HepG2 (cell line): Measurements from ENCODE around the gene TGM1. TPM values are rescaled to one million over a fixed set of nuclear protein-coding genes. Genes with fewer than 3 reads are reported as not detected.

ENCODE experiments used
- SMAD1 ChIP-seq: sonication (generic); formaldehyde crosslinking; IDR thresholded peaks from 2 replicates; pipeline ENCODE4 v1.4.0; 2020; ENCODE audit warnings: missing genetic modification reagents, low read depth, mild to moderate bottlenecking, borderline replicate concordance
- TP53 ChIP-seq: sonication (generic); formaldehyde crosslinking; conservative IDR thresholded peaks from 2 replicates; pipeline ENCODE4 v1.4.0; 2020; ENCODE audit warnings: missing genetic modification reagents
- ZC3H13 ChIP-seq: sonication (generic); formaldehyde crosslinking; IDR thresholded peaks from 2 replicates; pipeline ENCODE4 v1.8.1; 2023; ENCODE audit warnings: mild to moderate bottlenecking, missing genetic modification reagents, moderate library complexity
- ZNF160 ChIP-seq: sonication (generic); formaldehyde crosslinking; IDR thresholded peaks from 2 replicates; pipeline ENCODE4 v1.8.0; 2022; ENCODE audit warnings: mild to moderate bottlenecking, inconsistent platforms, missing genetic modification reagents
- ZNF563 ChIP-seq: sonication (generic); formaldehyde crosslinking; IDR thresholded peaks from 2 replicates; pipeline ENCODE4 v1.8.0; 2022; ENCODE audit warnings: mild to moderate bottlenecking, moderate library complexity, missing genetic modification reagents
- ZNF614 ChIP-seq: IDR thresholded peaks from 2 replicates; pipeline ENCODE4 v1.6.1; 2018; ENCODE audit warnings: missing biosample characterization, missing genetic modification reagents, inconsistent platforms, borderline replicate concordance
- polyA plus RNA-seq, 8 experiments: library from polyadenylated mRNA; depleted of rRNA in 3 of 8; stranded (reverse) in 7 of 8; unstranded in 1 of 8; fragments of >200 nt; fragmentation: Illumina TruSeq in 4 of 8; extraction: Trizol in 4 of 8; gene quantifications; 2 replicates each; pipeline versions ENCODE4 v1.2.1 to v1.2.3, GENCODE V29; 2011 to 2016; ENCODE audit warnings: low read depth in 4 of 8, missing spikeins in 1 of 8, mixed read lengths in 1 of 8; ENCODE audit not compliant: insufficient read depth in 1 of 8
- total RNA-seq, 5 experiments: library from RNA; depleted of rRNA; stranded (reverse); fragments of >200 nt; fragmentation: Illumina TruSeq; extraction: Trizol; gene quantifications; 2 replicates each; pipeline ENCODE4 v1.2.3, GENCODE V29; 2016; ENCODE audit warnings: low read depth in 1 of 5
- TF ChIP-seq, protein P1 (sequence below): fragments of 450-650 bp; IDR thresholded peaks from 2 replicates; pipeline ENCODE4 v1.6.1; 2017; ENCODE audit warnings: mild to moderate bottlenecking
- TF ChIP-seq, protein P2 (sequence below): IDR thresholded peaks from 2 replicates; pipeline ENCODE4 v1.6.1; 2016; ENCODE audit warnings: mild to moderate bottlenecking
- TF ChIP-seq, protein P3 (sequence below), 2 experiments: sonication (generic) in 1 of 2; formaldehyde crosslinking in 1 of 2; IDR thresholded peaks; 2 replicates each; pipeline versions ENCODE4 v1.5.1 to v1.6.1; 2011 to 2020; ENCODE audit warnings: borderline replicate concordance in 1 of 2, low read depth in 1 of 2, low read length in 1 of 2, mild to moderate bottlenecking in 1 of 2, missing genetic modification reagents in 1 of 2, moderate library complexity in 1 of 2
- TF ChIP-seq, protein P4 (sequence below): sonication (generic); formaldehyde crosslinking; IDR thresholded peaks from 2 replicates; pipeline ENCODE4 v1.4.0; 2020; ENCODE audit warnings: mild to moderate bottlenecking, missing genetic modification reagents
- TF ChIP-seq, protein P5 (sequence below): sonication (generic); formaldehyde crosslinking; IDR thresholded peaks from 2 replicates; pipeline ENCODE4 v1.4.0; 2020; ENCODE audit warnings: missing genetic modification reagents
- TF ChIP-seq, protein P6 (sequence below): sonication (generic); formaldehyde crosslinking; IDR thresholded peaks from 2 replicates; pipeline ENCODE4 v1.4.0; 2020; ENCODE audit warnings: missing genetic modification reagents
- TF ChIP-seq, protein P7 (sequence below): sonication (generic); formaldehyde crosslinking; IDR thresholded peaks from 2 replicates; pipeline ENCODE4 v1.4.0; 2020; ENCODE audit warnings: missing genetic modification reagents

TGM1 gene
- total and polyA plus RNA-seq, 2 of the 13 experiments (the other 11 are each of a cell fraction or from before 2014, with no cell fraction given), result 3.2 to 10.6 TPM

DNA sequence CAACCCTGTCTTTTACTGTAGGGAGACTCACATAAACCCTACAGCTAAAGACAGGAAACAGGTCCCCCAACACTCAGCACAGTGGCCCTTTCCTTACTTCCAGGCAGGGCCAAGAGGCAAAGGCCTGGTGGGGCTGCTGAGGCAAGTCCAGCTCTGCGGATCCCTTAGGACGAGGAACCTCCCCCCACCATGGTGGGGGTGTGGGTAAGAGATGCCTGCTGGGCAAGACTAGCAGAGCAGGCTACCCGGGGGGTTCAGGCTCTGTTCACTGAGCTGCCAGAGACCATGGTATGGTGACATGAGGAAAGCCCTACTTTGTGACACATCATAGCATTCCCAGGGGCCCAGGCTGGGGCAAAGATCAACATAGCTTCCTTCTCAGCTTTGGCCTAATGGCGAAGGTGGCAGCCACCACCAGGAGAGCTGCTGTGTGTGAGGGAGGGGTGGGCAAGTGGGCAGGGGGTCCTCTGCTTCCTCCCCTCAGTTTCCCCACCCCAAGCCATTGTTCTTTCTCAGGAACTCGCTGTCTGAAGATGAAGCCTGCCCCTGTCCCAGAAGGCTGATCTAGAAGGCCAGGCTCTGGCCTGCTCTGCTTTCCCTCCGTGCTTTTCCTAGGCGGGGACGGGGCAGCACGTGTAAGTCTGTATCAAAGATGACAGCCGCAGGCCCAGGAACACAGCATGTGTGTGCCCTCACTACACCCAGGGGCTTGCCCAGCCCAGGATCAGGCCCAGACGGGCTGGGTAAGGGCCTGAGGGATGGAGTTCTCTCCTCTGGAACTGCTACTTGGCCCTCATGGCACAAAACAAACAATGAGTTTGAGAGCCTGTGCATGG lies 10.5 kb downstream of the TGM1 start (continued):
- TF ChIP-seq, protein P1, sequence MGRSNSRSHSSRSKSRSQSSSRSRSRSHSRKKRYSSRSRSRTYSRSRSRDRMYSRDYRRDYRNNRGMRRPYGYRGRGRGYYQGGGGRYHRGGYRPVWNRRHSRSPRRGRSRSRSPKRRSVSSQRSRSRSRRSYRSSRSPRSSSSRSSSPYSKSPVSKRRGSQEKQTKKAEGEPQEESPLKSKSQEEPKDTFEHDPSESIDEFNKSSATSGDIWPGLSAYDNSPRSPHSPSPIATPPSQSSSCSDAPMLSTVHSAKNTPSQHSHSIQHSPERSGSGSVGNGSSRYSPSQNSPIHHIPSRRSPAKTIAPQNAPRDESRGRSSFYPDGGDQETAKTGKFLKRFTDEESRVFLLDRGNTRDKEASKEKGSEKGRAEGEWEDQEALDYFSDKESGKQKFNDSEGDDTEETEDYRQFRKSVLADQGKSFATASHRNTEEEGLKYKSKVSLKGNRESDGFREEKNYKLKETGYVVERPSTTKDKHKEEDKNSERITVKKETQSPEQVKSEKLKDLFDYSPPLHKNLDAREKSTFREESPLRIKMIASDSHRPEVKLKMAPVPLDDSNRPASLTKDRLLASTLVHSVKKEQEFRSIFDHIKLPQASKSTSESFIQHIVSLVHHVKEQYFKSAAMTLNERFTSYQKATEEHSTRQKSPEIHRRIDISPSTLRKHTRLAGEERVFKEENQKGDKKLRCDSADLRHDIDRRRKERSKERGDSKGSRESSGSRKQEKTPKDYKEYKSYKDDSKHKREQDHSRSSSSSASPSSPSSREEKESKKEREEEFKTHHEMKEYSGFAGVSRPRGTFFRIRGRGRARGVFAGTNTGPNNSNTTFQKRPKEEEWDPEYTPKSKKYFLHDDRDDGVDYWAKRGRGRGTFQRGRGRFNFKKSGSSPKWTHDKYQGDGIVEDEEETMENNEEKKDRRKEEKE, result no peak
- TF ChIP-seq, protein P2, sequence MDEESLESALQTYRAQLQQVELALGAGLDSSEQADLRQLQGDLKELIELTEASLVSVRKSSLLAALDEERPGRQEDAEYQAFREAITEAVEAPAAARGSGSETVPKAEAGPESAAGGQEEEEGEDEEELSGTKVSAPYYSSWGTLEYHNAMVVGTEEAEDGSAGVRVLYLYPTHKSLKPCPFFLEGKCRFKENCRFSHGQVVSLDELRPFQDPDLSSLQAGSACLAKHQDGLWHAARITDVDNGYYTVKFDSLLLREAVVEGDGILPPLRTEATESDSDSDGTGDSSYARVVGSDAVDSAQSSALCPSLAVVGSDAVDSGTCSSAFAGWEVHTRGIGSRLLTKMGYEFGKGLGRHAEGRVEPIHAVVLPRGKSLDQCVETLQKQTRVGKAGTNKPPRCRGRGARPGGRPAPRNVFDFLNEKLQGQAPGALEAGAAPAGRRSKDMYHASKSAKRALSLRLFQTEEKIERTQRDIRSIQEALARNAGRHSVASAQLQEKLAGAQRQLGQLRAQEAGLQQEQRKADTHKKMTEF (CRISPR knock-in tag), result peak; percentile 43; the same call in 1 of the 2 replicates
- peak; percentile 89; the same call in 1 of the 2 replicates for TF ChIP-seq SMAD1 (CRISPR knock-in tag)
- TF ChIP-seq, protein P3, sequence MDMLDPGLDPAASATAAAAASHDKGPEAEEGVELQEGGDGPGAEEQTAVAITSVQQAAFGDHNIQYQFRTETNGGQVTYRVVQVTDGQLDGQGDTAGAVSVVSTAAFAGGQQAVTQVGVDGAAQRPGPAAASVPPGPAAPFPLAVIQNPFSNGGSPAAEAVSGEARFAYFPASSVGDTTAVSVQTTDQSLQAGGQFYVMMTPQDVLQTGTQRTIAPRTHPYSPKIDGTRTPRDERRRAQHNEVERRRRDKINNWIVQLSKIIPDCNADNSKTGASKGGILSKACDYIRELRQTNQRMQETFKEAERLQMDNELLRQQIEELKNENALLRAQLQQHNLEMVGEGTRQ (IDR thresholded peaks at IDR 0.05; ENCODE audit: low read depth, low read length), result no peak
- TF ChIP-seq, protein P3 (CRISPR knock-in tag; IDR thresholded peaks at IDR 0.05; ENCODE audit: borderline replicate concordance), result no peak
- TF ChIP-seq ZNF614 (CRISPR knock-in tag), result peak; percentile 11; the same call in 1 of the 2 replicates
- no peak for TF ChIP-seq ZNF160 (CRISPR knock-in tag)
- TF ChIP-seq, protein P4, sequence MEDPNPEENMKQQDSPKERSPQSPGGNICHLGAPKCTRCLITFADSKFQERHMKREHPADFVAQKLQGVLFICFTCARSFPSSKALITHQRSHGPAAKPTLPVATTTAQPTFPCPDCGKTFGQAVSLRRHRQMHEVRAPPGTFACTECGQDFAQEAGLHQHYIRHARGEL (CRISPR knock-in tag), result no peak
- TF ChIP-seq TP53 (CRISPR knock-in tag), result no peak; the same call in 1 of the 2 replicates
- TF ChIP-seq, protein P5, sequence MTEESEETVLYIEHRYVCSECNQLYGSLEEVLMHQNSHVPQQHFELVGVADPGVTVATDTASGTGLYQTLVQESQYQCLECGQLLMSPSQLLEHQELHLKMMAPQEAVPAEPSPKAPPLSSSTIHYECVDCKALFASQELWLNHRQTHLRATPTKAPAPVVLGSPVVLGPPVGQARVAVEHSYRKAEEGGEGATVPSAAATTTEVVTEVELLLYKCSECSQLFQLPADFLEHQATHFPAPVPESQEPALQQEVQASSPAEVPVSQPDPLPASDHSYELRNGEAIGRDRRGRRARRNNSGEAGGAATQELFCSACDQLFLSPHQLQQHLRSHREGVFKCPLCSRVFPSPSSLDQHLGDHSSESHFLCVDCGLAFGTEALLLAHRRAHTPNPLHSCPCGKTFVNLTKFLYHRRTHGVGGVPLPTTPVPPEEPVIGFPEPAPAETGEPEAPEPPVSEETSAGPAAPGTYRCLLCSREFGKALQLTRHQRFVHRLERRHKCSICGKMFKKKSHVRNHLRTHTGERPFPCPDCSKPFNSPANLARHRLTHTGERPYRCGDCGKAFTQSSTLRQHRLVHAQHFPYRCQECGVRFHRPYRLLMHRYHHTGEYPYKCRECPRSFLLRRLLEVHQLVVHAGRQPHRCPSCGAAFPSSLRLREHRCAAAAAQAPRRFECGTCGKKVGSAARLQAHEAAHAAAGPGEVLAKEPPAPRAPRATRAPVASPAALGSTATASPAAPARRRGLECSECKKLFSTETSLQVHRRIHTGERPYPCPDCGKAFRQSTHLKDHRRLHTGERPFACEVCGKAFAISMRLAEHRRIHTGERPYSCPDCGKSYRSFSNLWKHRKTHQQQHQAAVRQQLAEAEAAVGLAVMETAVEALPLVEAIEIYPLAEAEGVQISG (CRISPR knock-in tag), result peak; percentile 77; the same call in 1 of the 2 replicates
- TF ChIP-seq, protein P6, sequence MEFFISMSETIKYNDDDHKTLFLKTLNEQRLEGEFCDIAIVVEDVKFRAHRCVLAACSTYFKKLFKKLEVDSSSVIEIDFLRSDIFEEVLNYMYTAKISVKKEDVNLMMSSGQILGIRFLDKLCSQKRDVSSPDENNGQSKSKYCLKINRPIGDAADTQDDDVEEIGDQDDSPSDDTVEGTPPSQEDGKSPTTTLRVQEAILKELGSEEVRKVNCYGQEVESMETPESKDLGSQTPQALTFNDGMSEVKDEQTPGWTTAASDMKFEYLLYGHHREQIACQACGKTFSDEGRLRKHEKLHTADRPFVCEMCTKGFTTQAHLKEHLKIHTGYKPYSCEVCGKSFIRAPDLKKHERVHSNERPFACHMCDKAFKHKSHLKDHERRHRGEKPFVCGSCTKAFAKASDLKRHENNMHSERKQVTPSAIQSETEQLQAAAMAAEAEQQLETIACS, result no peak
- TF ChIP-seq ZNF563 (CRISPR knock-in tag), result no peak
- TF ChIP-seq, protein P7, sequence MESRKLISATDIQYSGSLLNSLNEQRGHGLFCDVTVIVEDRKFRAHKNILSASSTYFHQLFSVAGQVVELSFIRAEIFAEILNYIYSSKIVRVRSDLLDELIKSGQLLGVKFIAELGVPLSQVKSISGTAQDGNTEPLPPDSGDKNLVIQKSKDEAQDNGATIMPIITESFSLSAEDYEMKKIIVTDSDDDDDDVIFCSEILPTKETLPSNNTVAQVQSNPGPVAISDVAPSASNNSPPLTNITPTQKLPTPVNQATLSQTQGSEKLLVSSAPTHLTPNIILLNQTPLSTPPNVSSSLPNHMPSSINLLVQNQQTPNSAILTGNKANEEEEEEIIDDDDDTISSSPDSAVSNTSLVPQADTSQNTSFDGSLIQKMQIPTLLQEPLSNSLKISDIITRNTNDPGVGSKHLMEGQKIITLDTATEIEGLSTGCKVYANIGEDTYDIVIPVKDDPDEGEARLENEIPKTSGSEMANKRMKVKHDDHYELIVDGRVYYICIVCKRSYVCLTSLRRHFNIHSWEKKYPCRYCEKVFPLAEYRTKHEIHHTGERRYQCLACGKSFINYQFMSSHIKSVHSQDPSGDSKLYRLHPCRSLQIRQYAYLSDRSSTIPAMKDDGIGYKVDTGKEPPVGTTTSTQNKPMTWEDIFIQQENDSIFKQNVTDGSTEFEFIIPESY, result peak; percentile 99
- no peak; the same call in 1 of the 2 replicates for TF ChIP-seq ZC3H13 (CRISPR knock-in tag)
